Activated CD4-positive, alpha-beta T cell treated with anti-CD3 and anti-CD28 coated beads, Interleukin-2, amount 50 U/mL, for 1 hour (primary cell): Measurements from ENCODE around the gene PTTG1IP2.

ENCODE experiments used
- DNase-seq: peaks from one replicate; pipeline ENCODE4 v3.0.0-alpha.2; 2020

Gene PTTG1IP2

GRCh38 chr7:90484706-90485105, 15.3 kb downstream of the PTTG1IP2 start:
- DNase-seq: no peak

DNA sequence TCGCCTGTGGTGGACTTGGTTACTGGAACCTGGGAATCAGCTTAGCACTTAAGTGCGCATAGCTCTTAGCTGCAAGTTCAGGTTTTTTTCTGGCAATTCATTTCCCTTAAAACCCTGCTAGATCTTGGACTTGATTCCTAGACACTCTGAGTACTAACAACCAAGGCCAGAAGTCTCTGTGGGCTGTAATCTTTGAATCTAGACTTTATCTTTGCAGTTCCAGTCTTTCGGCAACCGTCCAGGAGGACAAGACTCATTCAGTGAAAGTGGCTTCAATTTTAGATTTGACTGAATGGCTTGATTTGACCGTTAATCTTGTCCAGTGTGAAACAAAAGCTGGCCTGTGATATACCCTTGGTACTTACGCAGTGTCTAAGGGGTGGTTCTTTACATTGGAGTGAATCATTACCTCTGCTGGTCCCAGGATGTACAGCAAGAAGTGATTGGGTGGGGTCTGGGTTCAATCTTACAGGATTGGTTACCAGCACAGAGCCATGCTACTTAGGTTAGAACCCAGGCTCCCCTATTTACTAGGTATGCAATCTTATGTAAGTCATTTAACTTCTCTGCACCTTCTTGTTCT, 16.4 kb downstream of the PTTG1IP2 start:
- DNase-seq: no peak

DNA sequence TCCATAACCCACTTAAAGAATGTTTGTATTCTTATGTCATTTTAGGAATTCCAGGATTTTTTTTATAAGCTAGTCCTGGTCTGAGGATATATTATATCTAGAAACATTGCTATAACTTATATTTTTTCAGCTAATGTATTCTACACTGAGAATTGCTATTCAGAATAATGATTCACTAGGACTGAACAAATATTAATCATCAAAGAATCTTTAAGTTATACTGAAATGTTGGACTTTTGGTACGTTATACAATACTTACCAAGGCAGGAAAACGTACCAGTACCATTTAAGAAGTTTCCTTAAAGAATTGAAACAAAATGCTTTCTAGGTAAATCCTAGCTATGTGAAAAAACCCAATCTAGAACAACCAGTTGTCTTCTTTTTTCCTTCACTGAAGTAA, 18.4 kb downstream of the PTTG1IP2 start:
- DNase-seq: no peak

GRCh38 chr7:90488220-90488619, 18.8 kb downstream of the PTTG1IP2 start:
- no peak for DNase-seq

GRCh38 chr7:90492250-90492649, 22.8 kb downstream of the PTTG1IP2 start:
- DNase-seq: no peak

GRCh38 chr7:90495241-90495640, 25.8 kb downstream of the PTTG1IP2 start:
- no peak for DNase-seq

- no peak for DNase-seq
Measured at GRCh38 chr7:90502539-90502938, 33.1 kb downstream of the PTTG1IP2 start.

DNA sequence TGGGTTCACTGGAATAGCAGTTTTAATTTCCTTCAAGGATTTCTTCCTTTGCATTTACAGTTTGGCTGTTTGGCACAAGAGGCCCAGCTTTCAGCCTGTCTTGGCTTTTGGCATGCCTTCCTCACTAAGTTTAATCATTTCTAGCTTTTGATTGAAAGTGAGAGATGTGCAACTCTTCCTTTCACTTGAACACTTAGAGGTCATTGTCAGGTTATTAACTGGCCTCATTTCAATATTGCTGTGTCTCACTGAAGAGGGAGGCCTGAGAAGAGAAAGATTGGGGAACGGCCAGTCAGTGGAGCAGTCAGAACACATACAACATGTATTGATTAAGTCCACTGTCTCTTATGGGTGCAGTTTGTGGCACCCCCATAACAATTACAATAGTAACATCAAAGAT, 33.9 kb downstream of the PTTG1IP2 start:
- DNase-seq: no peak

DNA sequence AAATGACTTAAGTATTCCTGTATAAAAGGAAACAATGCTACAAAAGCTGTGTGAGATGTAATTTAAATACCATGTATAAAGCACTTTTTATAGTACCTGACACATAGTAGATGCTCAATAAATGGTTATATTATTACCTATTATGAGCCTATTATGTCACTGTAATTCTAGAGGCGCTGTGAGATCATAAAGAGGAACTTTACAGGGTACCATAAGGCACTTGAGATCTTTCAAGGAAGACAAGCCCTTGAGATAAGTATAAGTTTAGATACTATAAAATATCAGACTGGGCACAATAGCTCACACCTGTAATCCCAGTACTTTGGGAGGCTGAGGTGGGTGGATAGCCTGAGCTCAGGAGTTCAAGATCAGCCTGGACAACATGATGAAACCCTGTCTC, 38.3 kb downstream of the PTTG1IP2 start:
- no peak for DNase-seq

- DNase-seq: no peak
Measured at GRCh38 chr7:90511776-90512175, 42.3 kb downstream of the PTTG1IP2 start.

GRCh38 chr7:90512821-90513254, 43.4 kb downstream of the PTTG1IP2 start:
- no peak for DNase-seq

GRCh38 chr7:90516257-90516656, 46.8 kb downstream of the PTTG1IP2 start:
- DNase-seq: no peak

DNA sequence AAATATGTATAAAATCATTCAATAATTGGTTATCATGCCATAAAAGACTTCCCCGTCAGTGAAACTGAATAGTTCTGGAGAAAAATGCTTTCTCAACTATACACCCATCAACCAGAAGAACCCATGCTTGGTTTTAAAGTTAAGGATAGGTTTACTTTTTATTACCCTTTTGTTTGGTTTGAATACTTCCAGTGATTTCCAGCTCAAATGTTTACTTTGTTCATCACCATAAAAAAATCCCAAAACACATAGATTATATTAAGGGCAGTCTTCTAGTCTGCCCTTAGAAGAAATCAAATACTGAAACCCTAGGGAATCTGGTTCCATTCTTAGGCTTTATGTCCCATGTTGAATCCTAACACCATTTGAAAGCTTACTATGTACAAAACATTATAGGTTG, 49.2 kb downstream of the PTTG1IP2 start:
- DNase-seq: no peak

- no peak for DNase-seq
Measured at GRCh38 chr7:90520484-90520883, 51.0 kb downstream of the PTTG1IP2 start.

- no peak for DNase-seq
Measured at GRCh38 chr7:90530263-90530662, 60.8 kb downstream of the PTTG1IP2 start.

GRCh38 chr7:90532231-90532929, 62.9 kb downstream of the PTTG1IP2 start:
- DNase-seq: no peak

- no peak for DNase-seq
Measured at GRCh38 chr7:90536449-90536848, 67.0 kb downstream of the PTTG1IP2 start.

GRCh38 chr7:90538405-90538804, 69.0 kb downstream of the PTTG1IP2 start:
- no peak for DNase-seq

- no peak for DNase-seq
Measured at GRCh38 chr7:90540406-90540805, 71.0 kb downstream of the PTTG1IP2 start.

GRCh38 chr7:90551036-90551435, 81.6 kb downstream of the PTTG1IP2 start:
- no peak for DNase-seq

- DNase-seq: no peak
Measured at GRCh38 chr7:90552521-90552920, 83.1 kb downstream of the PTTG1IP2 start.

DNA sequence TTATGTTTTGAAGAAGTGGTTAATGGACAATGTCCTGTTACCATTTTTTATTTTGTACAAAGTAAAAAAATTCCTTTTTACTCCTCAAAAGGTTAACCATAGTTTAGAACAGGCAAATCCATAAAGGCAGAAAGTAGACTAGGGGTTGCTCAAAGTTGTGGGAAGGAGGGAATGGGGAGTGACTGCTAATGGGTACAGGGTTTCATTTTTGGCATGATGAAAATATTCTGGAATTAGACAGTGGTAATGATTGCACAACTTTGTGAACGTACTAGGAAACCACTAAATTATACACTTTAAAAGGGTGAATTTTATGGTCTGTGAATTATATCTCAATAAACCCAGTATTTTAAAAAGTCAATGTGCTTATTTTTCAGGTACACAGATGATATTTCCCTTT, 91.3 kb downstream of the PTTG1IP2 start:
- no peak for DNase-seq
